SU-DHL-6 (cell line): ENCODE data around the gene TRAT1.

Source experiments
- EZH2phosphoT487 ChIP-seq: fragments of 200-600 bp; sonication (generic), shearing (Covaris generic); conservative IDR thresholded peaks from 2 replicates; pipeline ENCODE4 v1.6.1; 2018; ENCODE audit warnings: mild to moderate bottlenecking, antibody characterized with exemption, low read length, moderate library complexity, mixed read lengths
- TF ChIP-seq, protein P1 (sequence below): fragments of 200-600 bp; sonication (generic); IDR thresholded peaks from one replicate; pipeline ENCODE4 v1.5.1; 2017; ENCODE audit warnings: antibody characterized with exemption, mild to moderate bottlenecking, low read length, moderate library complexity; ENCODE audit not compliant: insufficient read depth, poor library complexity, severe bottlenecking

- TF ChIP-seq, protein P1, sequence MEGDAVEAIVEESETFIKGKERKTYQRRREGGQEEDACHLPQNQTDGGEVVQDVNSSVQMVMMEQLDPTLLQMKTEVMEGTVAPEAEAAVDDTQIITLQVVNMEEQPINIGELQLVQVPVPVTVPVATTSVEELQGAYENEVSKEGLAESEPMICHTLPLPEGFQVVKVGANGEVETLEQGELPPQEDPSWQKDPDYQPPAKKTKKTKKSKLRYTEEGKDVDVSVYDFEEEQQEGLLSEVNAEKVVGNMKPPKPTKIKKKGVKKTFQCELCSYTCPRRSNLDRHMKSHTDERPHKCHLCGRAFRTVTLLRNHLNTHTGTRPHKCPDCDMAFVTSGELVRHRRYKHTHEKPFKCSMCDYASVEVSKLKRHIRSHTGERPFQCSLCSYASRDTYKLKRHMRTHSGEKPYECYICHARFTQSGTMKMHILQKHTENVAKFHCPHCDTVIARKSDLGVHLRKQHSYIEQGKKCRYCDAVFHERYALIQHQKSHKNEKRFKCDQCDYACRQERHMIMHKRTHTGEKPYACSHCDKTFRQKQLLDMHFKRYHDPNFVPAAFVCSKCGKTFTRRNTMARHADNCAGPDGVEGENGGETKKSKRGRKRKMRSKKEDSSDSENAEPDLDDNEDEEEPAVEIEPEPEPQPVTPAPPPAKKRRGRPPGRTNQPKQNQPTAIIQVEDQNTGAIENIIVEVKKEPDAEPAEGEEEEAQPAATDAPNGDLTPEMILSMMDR = no peak
- no peak for TF ChIP-seq EZH2phosphoT487
These were observed 40.5 kb downstream of the TRAT1 start for GRCh38 chr3:108862865-108863798.
